GM18502 (cell line): Measurements from ENCODE around the gene FIGLA.

ENCODE experiments used
- ATAC-seq: cut with Tn5 transposase; IDR thresholded peaks from one replicate; pipeline ENCODE4 v1.9.1; 2021; ENCODE audit warnings: mild to moderate bottlenecking; ENCODE audit not compliant: unreplicated experiment, poor library complexity

FIGLA gene

GRCh38 chr2:70777450-70777849 is 13.0 kb downstream of the FIGLA start:
- no peak for ATAC-seq

GRCh38 chr2:70776266-70776665 is 14.2 kb downstream of the FIGLA start:
- no peak for ATAC-seq

GRCh38 chr2:70775141-70775540 is 15.3 kb downstream of the FIGLA start:
- ATAC-seq = no peak

GRCh38 chr2:70772486-70773155 is 17.8 kb downstream of the FIGLA start:
- no peak for ATAC-seq

- ATAC-seq = peak; percentile 71
These were observed 19.0 kb downstream of the FIGLA start for GRCh38 chr2:70771446-70771845.

- ATAC-seq = no peak
These were observed 21.0 kb downstream of the FIGLA start for GRCh38 chr2:70769450-70769849.

- no peak for ATAC-seq
These were observed 21.8 kb downstream of the FIGLA start for GRCh38 chr2:70768590-70769085.

GRCh38 chr2:70767699-70768589 is 22.5 kb downstream of the FIGLA start, which contains the start of gene ADD2:
Gene ADD2 (minus strand): TSS chr2:70768200. CDS start chr2:70706408, 61,792 bp downstream.
- no peak for ATAC-seq

- no peak for ATAC-seq
These were observed 23.3 kb downstream of the FIGLA start for GRCh38 chr2:70767079-70767698.

GRCh38 chr2:70766357-70767078 is 23.9 kb downstream of the FIGLA start:
- ATAC-seq = no peak

GRCh38 chr2:70765507-70765906 is 24.9 kb downstream of the FIGLA start:
- ATAC-seq = no peak

- ATAC-seq = no peak
These were observed 31.0 kb downstream of the FIGLA start for GRCh38 chr2:70759446-70759845.

- no peak for ATAC-seq
These were observed 32.5 kb downstream of the FIGLA start for GRCh38 chr2:70757966-70758365.

- no peak for ATAC-seq
These were observed 33.1 kb downstream of the FIGLA start for GRCh38 chr2:70757360-70757759.

GRCh38 chr2:70756128-70756527 is 34.3 kb downstream of the FIGLA start:
- ATAC-seq = no peak

- ATAC-seq = no peak
These were observed 36.5 kb downstream of the FIGLA start for GRCh38 chr2:70753902-70754301.

GRCh38 chr2:70753031-70753430 is 37.4 kb downstream of the FIGLA start:
- ATAC-seq = no peak

- ATAC-seq = no peak
These were observed 38.0 kb downstream of the FIGLA start for GRCh38 chr2:70752396-70752795.

GRCh38 chr2:70751881-70752280 is 38.6 kb downstream of the FIGLA start:
- ATAC-seq = no peak

- ATAC-seq = no peak
These were observed 40.1 kb downstream of the FIGLA start for GRCh38 chr2:70750320-70750719.
